Measurements from ENCODE around the gene TPSG1.
"Not testable (repeated sequence)": the region's sequence is repeated elsewhere in the genome, so short reads cannot be mapped to it uniquely, and the experiment has no call there.

Gene TPSG1

GRCh38 chr16:1230471-1231212 is 5.6 kb upstream of the TPSG1 start:
- DNase-seq (ENCODE audit: low spot score) = not testable (repeated sequence)

DNA sequence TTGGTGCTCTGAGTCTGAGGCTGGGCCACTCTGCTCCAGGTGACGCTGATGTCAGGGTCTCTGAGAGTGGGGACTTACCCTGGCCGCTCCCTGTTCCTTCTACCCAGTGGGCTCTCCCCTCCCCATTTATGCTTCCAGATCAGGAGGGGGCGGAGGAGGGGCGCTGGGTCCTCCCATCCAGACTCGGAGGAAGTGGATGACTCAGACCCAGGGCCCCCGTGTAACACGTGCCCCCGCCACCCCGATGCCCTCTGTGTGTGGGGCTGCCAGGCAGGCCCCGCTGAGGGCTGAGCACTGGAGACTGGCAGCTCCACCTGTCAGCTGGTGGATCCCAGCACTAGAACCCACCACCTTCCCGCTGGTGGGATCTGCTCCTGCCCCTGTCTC is 5.0 kb upstream of the TPSG1 start, which contains the start of gene TPSB2:
TPSB2 (minus strand) TSS at position 101 of the 387 bp plus-strand sequence. CDS start 233 bp downstream, outside the sequence.
- not testable (repeated sequence) for DNase-seq (ENCODE audit: low spot score)

GRCh38 chr16:1229476-1229875 is 4.4 kb upstream of the TPSG1 start:
- not testable (repeated sequence) for DNase-seq (ENCODE audit: low spot score)

- not testable (repeated sequence) for DNase-seq (ENCODE audit: low spot score)
Measured at GRCh38 chr16:1228227-1228626, 3.2 kb upstream of the TPSG1 start.

- DNase-seq (ENCODE audit: low spot score) = not testable (repeated sequence)
Measured at GRCh38 chr16:1226692-1227091, 1.6 kb upstream of the TPSG1 start.

DNA sequence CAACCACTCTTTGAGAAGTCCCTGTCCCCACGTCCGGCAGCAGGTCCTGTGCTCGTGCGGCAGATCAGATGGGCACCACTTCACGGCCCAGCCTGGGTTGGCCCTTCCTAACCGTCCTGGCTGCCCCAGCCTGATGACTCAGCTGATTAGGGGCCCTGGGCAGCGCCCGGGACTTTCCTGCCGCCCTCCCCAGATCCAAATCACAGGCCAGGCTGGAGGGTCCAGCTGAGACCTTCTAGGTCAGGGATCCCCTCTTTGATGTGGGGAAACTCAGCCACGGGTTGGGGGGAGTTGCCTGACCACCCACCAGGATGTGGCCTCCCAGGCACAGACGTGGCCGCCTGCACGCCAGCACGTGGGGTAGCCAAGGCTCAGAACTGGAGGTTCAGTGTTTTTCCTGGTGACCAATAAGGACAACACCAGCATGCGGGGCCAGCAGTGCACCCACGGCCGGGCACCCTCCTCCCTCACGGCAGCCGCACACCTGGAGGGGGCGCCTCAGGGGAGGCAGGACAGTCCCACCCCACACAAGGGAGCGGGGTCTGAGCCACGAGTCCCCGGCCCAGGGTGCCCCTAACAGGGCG is 752 bp upstream of the TPSG1 start:
- DNase-seq (ENCODE audit: low spot score) = not testable (repeated sequence)

- no peak for DNase-seq (ENCODE audit: low spot score)
Measured at GRCh38 chr16:1224558-1224957, 510 bp downstream of the TPSG1 start.

- DNase-seq (ENCODE audit: low spot score) = no peak
Measured at GRCh38 chr16:1223355-1224214, 1.5 kb downstream of the TPSG1 start.

- DNase-seq (ENCODE audit: low spot score) = no peak
Measured at GRCh38 chr16:1222553-1223354, 2.3 kb downstream of the TPSG1 start.

DNA sequence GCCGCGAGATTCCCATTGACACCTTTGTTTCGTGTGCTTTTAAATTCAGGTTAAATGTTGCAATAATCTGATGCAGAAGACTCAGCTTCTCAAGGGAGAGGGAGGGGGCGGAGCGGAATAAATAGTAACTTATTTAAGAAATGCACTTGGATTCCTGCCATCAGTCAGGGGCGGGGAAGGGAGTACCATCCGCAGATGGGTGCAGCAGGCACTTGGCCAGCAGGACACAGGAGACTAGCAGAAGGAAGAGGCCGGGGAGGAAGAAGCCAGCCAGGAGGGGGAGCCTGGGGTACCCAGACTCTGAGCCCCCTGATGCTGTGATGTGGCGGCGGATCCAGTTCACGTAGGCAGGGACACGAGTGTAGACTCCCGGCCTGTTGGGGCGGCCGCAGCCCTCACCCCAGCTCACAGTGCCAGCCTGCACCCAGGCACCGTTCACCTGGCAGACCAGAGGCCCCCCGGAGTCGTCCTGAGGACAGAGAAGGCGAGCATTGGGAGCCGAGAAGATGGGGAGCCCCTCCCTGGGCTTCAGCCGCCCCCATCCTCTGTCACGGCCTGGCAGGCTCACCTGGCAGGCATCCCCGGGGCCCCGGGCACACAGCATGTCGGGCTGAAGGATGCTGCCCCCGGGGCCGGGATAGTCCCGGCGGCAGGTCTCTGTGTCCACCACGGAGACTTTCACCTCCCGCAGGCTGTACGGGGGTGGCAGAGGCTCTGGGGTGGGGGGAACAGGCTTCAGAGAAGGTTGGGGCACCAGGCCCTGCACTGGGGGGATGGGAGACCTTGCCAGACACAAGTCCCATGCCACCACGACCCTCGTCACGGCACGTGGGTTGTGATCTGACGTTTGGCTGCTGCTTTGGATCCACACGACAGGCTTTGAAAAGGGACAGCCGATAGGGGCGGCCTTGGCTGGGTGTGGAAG is 3.2 kb downstream of the TPSG1 start:
- no peak for DNase-seq (ENCODE audit: low spot score)

DNA sequence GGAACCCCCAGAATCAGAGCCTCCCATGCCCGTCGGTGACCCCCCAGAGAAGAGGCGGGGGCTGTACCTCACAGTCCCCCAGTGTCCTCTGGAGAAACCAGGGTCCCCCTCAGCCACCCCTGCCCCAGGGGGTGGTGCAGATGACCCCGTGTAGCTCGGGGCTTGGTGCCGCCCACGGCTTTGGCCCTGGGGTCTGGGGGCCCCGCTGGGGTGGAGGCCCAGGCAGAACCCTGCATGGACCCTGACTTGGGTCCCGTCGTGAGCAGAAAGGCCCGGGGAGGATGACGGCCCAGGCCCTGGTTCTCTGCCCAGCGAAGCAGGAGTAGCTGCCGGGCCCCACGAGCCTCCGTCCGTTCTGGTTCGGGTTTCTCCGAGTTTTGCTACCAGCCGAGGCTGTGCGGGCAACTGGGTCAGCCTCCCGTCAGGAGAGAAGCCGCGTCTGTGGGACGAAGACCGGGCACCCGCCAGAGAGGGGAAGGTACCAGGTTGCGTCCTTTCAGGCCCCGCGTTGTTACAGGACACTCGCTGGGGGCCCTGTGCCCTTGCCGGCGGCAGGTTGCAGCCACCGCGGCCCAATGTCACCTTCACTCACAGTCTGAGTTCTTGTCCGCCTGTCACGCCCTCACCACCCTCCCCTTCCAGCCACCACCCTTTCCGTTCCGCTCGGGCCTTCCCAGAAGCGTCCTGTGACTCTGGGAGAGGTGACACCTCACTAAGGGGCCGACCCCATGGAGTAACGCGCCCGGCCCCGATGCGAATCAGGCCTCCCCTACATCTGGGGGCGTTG is 4.0 kb downstream of the TPSG1 start:
- DNase-seq (ENCODE audit: low spot score) = no peak

- DNase-seq (ENCODE audit: low spot score) = no peak
Measured at GRCh38 chr16:1220098-1220728, 4.9 kb downstream of the TPSG1 start.

GRCh38 chr16:1218930-1219611 is 6.0 kb downstream of the TPSG1 start:
- DNase-seq (ENCODE audit: low spot score) = no peak

- no peak for DNase-seq (ENCODE audit: low spot score)
Measured at GRCh38 chr16:1218061-1218929, 6.8 kb downstream of the TPSG1 start.

- DNase-seq (ENCODE audit: low spot score) = no peak
Measured at GRCh38 chr16:1217526-1217925, 7.5 kb downstream of the TPSG1 start.

DNA sequence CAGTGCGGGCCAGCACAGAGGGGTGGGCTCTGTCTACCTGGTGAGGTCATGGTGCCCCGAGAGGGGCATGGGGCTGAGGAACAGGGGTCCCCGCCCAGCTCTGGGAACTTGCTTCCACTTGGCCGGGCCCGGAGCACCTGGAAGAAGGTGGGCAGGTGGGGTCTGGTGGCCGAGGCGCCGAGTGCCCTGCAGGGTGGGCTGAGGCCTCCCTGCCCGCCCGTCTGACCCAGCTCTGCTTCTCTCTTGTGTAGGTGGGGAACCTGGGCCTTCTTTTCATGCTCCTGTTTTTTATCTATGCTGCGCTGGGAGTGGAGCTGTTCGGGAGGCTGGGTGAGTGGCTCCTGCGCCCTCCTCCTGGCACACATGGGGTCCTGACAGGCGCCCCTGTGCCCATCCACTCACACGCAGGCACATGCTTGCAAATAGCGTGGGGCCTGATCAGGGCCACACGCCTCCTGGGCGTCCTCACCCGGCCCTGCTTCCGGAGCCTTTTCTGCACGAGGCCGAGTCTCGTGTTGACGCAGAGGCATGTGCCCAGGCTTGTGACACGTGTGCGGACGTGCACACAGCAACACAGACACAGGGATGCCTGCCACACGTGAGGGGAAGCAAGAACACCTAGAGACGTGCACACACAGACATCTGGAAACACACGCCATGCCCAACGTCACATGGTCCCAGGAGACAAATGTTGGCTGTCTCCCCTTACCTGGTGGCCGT is 8.2 kb downstream of the TPSG1 start:
- no peak for DNase-seq (ENCODE audit: low spot score)

DNA sequence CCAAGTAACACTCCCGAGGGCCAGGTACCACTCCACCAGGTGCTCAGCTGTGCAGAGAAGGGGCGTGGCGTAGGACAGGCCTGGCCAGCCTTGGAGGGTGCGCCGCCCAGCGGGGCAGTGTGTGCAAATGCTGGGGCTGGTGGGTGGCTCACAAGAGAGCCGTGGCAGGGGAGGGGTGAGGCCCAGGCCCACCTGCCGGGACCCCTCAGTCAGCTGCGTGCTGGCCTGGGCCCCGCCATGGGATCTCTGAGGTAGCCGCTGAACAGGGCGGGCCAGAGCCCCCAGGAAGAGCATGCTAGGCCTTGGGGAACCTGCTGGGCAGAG is 8.8 kb downstream of the TPSG1 start:
- DNase-seq (ENCODE audit: low spot score) = no peak
